Naive B cell (primary cell): ENCODE results near the gene UNC13D. TPM values are rescaled to one million over a fixed set of nuclear protein-coding genes. Genes with fewer than 3 reads are reported as not detected.
A peak's percentile ranks its signal among the peaks of the same experiment; 100 is the strongest.
"Not testable (repeated sequence)": the region's sequence is repeated elsewhere in the genome, so short reads cannot be mapped to it uniquely, and the experiment has no call there.

Experiments
- ATAC-seq, 2 donors: fragments of 150-1000 bp; cut with Tn5 transposase; 2 replicates each; pipeline ENCODE4 v1.10.0; 2021; ENCODE audit warnings: low read depth in 2 of 2, mild to moderate bottlenecking in 2 of 2, moderate library complexity in 2 of 2
- DNase-seq: peaks from one replicate; pipeline ENCODE4 v3.0.0; 2022
- H3K27ac Mint-ChIP-seq, 6 donors: one replicate each; pipeline ENCODE4 v1.8.0; 2020 to 2022; ENCODE audit warnings: mild to moderate bottlenecking in 6 of 6, mixed read lengths in 6 of 6, moderate library complexity in 5 of 6, inconsistent platforms in 2 of 6
- H3K27me3 Mint-ChIP-seq, 3 donors: one replicate each; pipeline ENCODE4 v1.8.0; 2021 to 2022; ENCODE audit warnings: mixed read lengths in 3 of 3, mild to moderate bottlenecking in 1 of 3
- H3K36me3 Mint-ChIP-seq, 2 donors: one replicate each; pipeline ENCODE4 v1.8.0; 2020 to 2022; ENCODE audit warnings: mixed read lengths in 2 of 2, inconsistent platforms in 1 of 2, mild to moderate bottlenecking in 1 of 2
- H3K4me1 Mint-ChIP-seq, 3 donors: one replicate each; pipeline ENCODE4 v1.8.0; 2020 to 2022; ENCODE audit warnings: mixed read lengths in 3 of 3, inconsistent platforms in 1 of 3, mild to moderate bottlenecking in 1 of 3, moderate library complexity in 1 of 3
- H3K4me3 Mint-ChIP-seq, 8 donors: one replicate each; pipeline ENCODE4 v1.8.0; 2020 to 2022; ENCODE audit warnings: mild to moderate bottlenecking in 8 of 8, mixed read lengths in 8 of 8, moderate library complexity in 8 of 8, inconsistent platforms in 2 of 8
- H3K9me3 Mint-ChIP-seq, 7 donors: one replicate each; pipeline ENCODE4 v1.8.0; 2020 to 2022; ENCODE audit warnings: mixed read lengths in 7 of 7, mild to moderate bottlenecking in 5 of 7, inconsistent platforms in 2 of 7, moderate library complexity in 1 of 7
- polyA plus RNA-seq, 6 donors: library from polyadenylated mRNA; unstranded; fragments of 300-500 nt; fragmentation: Illumina TruSeq; gene quantifications; one replicate each; pipeline ENCODE4 v1.2.3, GENCODE V29; 2021; ENCODE audit warnings: low read depth in 6 of 6

UNC13D gene
- polyA plus RNA-seq, 6 donors from 2014 or later = 11.5 to 31.5 (median 20.5) TPM

DNA sequence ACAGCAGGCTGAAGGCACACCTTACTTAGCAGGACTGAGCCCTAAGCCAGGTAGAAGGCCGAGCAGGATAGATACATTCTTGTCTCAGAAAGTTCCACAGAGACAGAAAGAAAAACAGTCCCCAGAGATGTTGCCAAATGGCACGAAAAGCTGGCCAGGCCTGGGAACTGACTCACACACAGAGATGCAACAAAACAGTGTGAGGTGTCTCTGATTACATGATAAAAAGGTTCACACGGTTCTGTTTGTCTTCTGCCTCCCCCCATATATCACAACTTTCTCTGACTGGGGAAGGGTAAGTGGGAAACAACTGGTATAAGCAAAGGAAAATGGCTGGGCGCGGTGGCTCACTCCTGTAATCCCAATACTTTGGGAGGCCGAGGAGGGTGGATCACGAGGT, 9.2 kb upstream of the UNC13D start:
- no peak for ATAC-seq
- peaks cover 1% of the 10 kb centered on the region in 2 donors for H3K36me3 Mint-ChIP-seq
- no peaks in the 10 kb centered on the region for H3K9me3 Mint-ChIP-seq
- H3K4me1 Mint-ChIP-seq = peaks cover 14 to 51% (median 28%) of the 10 kb centered on the region in 3 donors
- peak overlapping the region in 4 of 8 donors; percentile 37 to 82 (median 62) for H3K4me3 Mint-ChIP-seq
- H3K27ac Mint-ChIP-seq = peak overlapping the region in 3 of 6 donors; percentile 3 to 39 (median 38)
- no peak for DNase-seq
- no peaks in the 10 kb centered on the region for H3K27me3 Mint-ChIP-seq

- not testable (repeated sequence) for H3K27me3 Mint-ChIP-seq, DNase-seq, ATAC-seq, H3K9me3 Mint-ChIP-seq
- Mint-ChIP-seq H3K36me3 (peaks cover 4 to 11% of the 10 kb centered on the region in 2 donors), H3K4me1 (peaks cover 18 to 42% (median 36%) of the 10 kb centered on the region in 3 donors), H3K4me3 (peak overlapping the region in 2 of 8 donors; percentile 63 to 73), H3K27ac (peak overlapping the region in 1 of 6 donors; percentile 30)
These were observed 7.4 kb upstream of the UNC13D start for GRCh38 chr17:75851693-75851991.

- ATAC-seq = no peak
- Mint-ChIP-seq H3K4me1 (peaks cover 12 to 42% (median 31%) of the 10 kb centered on the region in 3 donors), H3K4me3 (peak overlapping the region in 3 of 8 donors; percentile 6 to 73 (median 63)), H3K9me3 (no peaks in the 10 kb centered on the region), H3K27me3 (no peaks in the 10 kb centered on the region), H3K36me3 (peaks cover 4 to 11% of the 10 kb centered on the region in 2 donors), H3K27ac (peak overlapping the region in 1 of 6 donors; percentile 30)
- no peak for DNase-seq
These were observed 6.9 kb upstream of the UNC13D start for GRCh38 chr17:75850928-75851692.

DNA sequence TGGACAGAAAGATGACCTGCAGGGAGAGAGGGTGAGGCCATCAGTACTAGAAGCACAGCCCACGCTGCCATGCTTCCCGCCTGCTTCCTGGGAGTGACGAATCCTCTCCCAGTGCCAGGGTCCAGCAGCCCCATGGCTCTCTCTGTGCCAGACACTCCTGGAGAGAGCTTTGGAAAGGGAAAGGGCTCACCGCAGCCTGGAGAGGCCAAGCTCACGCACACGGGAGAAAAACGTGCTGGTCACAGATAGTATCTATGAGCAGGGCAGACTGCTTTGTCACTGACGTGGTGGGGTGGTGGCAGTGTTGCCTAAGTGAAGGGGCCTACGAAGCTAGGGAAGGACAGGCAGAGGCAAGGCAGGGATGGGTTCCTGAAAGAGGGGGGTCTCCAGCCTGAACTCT, 5.5 kb upstream of the UNC13D start:
- Mint-ChIP-seq H3K4me3 (peak overlapping the region in 1 of 8 donors; percentile 58), H3K9me3 (no peaks in the 10 kb centered on the region), H3K4me1 (peaks cover 17 to 53% (median 41%) of the 10 kb centered on the region in 3 donors), H3K27ac (no peak overlapping the region), H3K36me3 (peaks cover 4 to 11% of the 10 kb centered on the region in 2 donors), H3K27me3 (no peaks in the 10 kb centered on the region)
- ATAC-seq (no peak), DNase-seq (no peak)

- ATAC-seq = no peak
- Mint-ChIP-seq H3K4me3 (no peak overlapping the region), H3K27ac (no peak overlapping the region), H3K27me3 (no peaks in the 10 kb centered on the region), H3K9me3 (no peaks in the 10 kb centered on the region), H3K4me1 (peaks cover 16 to 49% (median 37%) of the 10 kb centered on the region in 3 donors), H3K36me3 (peaks cover 4 to 11% of the 10 kb centered on the region in 2 donors)
- no peak for DNase-seq
These were observed 5.1 kb upstream of the UNC13D start for GRCh38 chr17:75849279-75849646.

- Mint-ChIP-seq H3K27me3 (no peaks in the 10 kb centered on the region), H3K27ac (peak overlapping the region in 4 of 6 donors; percentile 11 to 76 (median 48)), H3K36me3 (peaks cover 4 to 11% of the 10 kb centered on the region in 2 donors), H3K4me3 (peak overlapping the region in 1 of 8 donors; percentile 69), H3K4me1 (peaks cover 16 to 46% (median 33%) of the 10 kb centered on the region in 3 donors), H3K9me3 (no peaks in the 10 kb centered on the region)
- DNase-seq (peak; percentile 54), ATAC-seq (peak in 1 of 2 donors; percentile 18)
These were observed 4.5 kb upstream of the UNC13D start for GRCh38 chr17:75848523-75849278.

GRCh38 chr17:75847614-75848522, 3.7 kb upstream of the UNC13D start:
- peak overlapping the region in 2 of 8 donors; percentile 16 to 69 for H3K4me3 Mint-ChIP-seq
- no peak for ATAC-seq

GRCh38 chr17:75846692-75847613, 2.7 kb upstream of the UNC13D start:
- H3K27me3 Mint-ChIP-seq = no peaks in the 10 kb centered on the region
- H3K9me3 Mint-ChIP-seq = no peaks in the 10 kb centered on the region
- H3K36me3 Mint-ChIP-seq = peaks cover 4 to 11% of the 10 kb centered on the region in 2 donors
- no peak for DNase-seq
- peak overlapping the region in 2 of 8 donors; percentile 47 to 85 for H3K4me3 Mint-ChIP-seq
- no peak for ATAC-seq
- H3K27ac Mint-ChIP-seq = peak overlapping the region in 1 of 6 donors; percentile 39
- peaks cover 16 to 42% (median 27%) of the 10 kb centered on the region in 3 donors for H3K4me1 Mint-ChIP-seq

More at GRCh38 chr17:75847614-75848522, 3.7 kb upstream of the UNC13D start:
- no peaks in the 10 kb centered on the region for H3K27me3 Mint-ChIP-seq
- no peaks in the 10 kb centered on the region for H3K9me3 Mint-ChIP-seq
- peak overlapping the region in 3 of 6 donors; percentile 34 to 76 (median 62) for H3K27ac Mint-ChIP-seq
- peaks cover 4 to 11% of the 10 kb centered on the region in 2 donors for H3K36me3 Mint-ChIP-seq
- DNase-seq = no peak
- peaks cover 16 to 42% (median 31%) of the 10 kb centered on the region in 3 donors for H3K4me1 Mint-ChIP-seq

GRCh38 chr17:75845933-75846691, 1.9 kb upstream of the UNC13D start:
- Mint-ChIP-seq H3K36me3 (peaks cover 4 to 11% of the 10 kb centered on the region in 2 donors), H3K4me3 (peak overlapping the region in 6 of 8 donors; percentile 20 to 86 (median 78)), H3K9me3 (no peaks in the 10 kb centered on the region), H3K27ac (peak overlapping the region in 5 of 6 donors; percentile 39 to 95 (median 73)), H3K27me3 (no peaks in the 10 kb centered on the region), H3K4me1 (peaks cover 16 to 37% (median 27%) of the 10 kb centered on the region in 3 donors)
- DNase-seq (no peak), ATAC-seq (no peak)

DNA sequence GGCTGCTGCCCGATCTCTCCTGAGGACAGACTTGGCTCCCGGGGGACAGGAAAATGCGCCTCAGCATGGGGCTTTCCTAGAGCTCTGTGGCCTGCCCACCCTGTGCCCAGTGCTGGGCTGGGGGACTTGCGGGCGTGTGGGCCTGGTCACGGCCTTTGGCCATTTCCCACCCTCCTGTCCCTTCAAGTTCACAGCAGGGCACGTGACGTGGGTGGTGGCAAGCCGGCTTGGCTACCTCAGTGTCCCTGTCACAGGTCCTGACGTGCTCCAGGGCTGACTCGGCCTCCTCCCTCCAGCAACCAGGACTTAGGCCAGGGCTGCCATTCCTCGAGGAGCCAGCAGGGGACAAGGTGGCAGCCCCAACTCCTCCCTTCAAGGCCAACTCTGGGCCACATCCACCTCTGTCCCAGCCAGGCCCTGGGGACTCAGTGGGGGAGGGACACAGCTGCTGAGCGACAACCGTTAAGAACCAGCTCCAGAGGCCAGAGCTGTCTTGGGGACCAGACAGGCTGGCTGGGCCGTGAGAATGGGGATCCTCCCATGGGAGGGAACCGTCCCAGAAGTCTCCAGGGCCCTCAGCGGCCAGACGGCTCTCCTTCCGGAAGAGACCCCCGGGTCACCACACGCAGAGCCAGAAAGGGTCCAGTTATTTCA, 981 bp upstream of the UNC13D start:
- ATAC-seq (peak; percentile 76 to 81), DNase-seq (peak; percentile 65)
- H3K27ac Mint-ChIP-seq = peak overlapping the region in 5 of 6 donors; percentile 72 to 95 (median 90)
- peaks cover 4 to 11% of the 10 kb centered on the region in 2 donors for H3K36me3 Mint-ChIP-seq
- H3K27me3 Mint-ChIP-seq = no peaks in the 10 kb centered on the region
- H3K4me3 Mint-ChIP-seq = peak overlapping the region; percentile 69 to 96 (median 80)
- peaks cover 16 to 34% (median 27%) of the 10 kb centered on the region in 3 donors for H3K4me1 Mint-ChIP-seq
- no peaks in the 10 kb centered on the region for H3K9me3 Mint-ChIP-seq

DNA sequence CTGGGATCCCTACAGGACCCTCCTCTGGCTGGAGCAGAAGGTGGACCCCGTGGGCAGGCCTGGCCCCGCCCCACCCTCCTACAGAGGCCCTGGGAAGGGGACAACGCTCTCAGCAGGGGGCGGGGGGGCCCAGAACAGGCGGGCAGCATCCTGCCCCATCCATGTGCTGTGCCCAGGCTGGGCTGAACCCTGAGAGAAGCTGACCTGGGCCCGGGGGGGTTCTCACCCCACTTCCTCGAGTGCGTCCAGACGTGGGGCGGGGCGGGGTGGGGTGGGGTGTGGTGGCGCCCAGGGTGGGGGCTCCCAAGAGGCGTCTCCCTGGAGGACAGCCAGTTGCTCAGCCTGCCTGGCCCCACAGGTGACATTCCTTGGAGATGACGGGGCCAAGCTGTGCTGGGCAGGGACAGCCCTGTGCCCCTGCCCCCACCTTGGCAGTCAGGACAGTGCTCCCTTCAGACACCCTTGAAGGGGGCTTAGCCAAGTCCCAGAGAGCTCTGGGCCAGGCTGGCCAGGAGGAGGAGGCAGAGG, 390 bp upstream of the UNC13D start:
- no peak for DNase-seq

More for the DNA sequence above, 390 bp upstream of the UNC13D start:
- Mint-ChIP-seq H3K27me3 (no peaks in the 10 kb centered on the region), H3K4me3 (peak overlapping the region; percentile 86 to 96 (median 93)), H3K4me1 (peaks cover 16 to 34% (median 27%) of the 10 kb centered on the region in 3 donors), H3K9me3 (no peaks in the 10 kb centered on the region), H3K27ac (peak overlapping the region in 5 of 6 donors; percentile 90 to 97 (median 96)), H3K36me3 (peaks cover 4 to 11% of the 10 kb centered on the region in 2 donors)
- ATAC-seq = peak; percentile 8 to 13
